NT2/D1 (cell line): ENCODE measurements around the gene SLC48A1.

Source experiments
- SUZ12 ChIP-seq: IDR thresholded peaks from 2 replicates; pipeline ENCODE4 v1.6.1; 2011; ENCODE audit not compliant: insufficient read length, insufficient read depth; ENCODE audit errors: extremely low read depth
- YY1 ChIP-seq: IDR thresholded peaks from 2 replicates; pipeline ENCODE4 v1.6.1; 2011; ENCODE audit not compliant: insufficient read length, insufficient read depth
- ZNF274 ChIP-seq: IDR thresholded peaks from 2 replicates; pipeline ENCODE4 v1.6.1; 2011; ENCODE audit warnings: mild to moderate bottlenecking, low read depth, low read length

DNA sequence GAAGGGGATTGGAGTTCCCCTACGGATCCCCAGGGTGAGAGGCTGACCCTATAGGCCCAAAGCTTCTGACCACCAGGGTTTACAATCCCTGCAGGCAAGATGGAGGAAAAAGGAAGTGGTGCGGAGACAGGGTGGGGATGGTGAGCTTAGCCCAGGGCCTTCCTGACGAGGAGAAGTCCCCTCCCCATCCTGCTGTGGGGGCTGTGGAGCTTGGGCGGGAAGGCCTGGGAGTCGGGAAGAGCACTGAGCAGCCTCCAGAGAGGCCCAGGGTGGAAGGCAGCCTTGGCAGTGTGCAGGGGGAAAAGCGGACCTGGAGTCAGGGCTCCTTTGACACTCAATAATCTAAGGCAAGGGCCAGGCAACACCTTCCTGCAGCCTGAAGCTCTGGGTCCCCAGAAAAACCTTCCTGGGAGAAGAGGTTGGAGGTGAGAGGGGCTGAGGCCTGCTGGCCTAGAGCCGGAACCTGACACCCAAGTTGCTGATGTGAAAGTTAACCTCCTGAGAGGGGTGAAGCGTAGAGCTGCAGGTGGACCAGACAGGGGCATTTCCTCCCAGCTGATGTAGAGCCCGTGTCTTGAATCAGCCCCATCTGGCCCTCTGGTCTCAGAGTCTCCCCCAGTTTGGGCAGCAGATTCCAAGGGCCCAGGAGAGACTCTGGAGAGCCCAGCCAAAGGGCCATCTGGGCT, 40.6 kb downstream of the SLC48A1 start:
- TF ChIP-seq ZNF274 (no peak), SUZ12 (no peak), YY1 (peak; percentile 50)
